ENCODE measurements around the gene PET100. TPM values are rescaled to one million over a fixed set of nuclear protein-coding genes. Genes with fewer than 3 reads are reported as not detected.
"Not testable (repeated sequence)": the region's sequence is repeated elsewhere in the genome, so short reads cannot be mapped to it uniquely, and the experiment has no call there.

The PET100 gene
- total RNA-seq, 2 donors from 2014 or later, result 149 to 182 TPM

DNA sequence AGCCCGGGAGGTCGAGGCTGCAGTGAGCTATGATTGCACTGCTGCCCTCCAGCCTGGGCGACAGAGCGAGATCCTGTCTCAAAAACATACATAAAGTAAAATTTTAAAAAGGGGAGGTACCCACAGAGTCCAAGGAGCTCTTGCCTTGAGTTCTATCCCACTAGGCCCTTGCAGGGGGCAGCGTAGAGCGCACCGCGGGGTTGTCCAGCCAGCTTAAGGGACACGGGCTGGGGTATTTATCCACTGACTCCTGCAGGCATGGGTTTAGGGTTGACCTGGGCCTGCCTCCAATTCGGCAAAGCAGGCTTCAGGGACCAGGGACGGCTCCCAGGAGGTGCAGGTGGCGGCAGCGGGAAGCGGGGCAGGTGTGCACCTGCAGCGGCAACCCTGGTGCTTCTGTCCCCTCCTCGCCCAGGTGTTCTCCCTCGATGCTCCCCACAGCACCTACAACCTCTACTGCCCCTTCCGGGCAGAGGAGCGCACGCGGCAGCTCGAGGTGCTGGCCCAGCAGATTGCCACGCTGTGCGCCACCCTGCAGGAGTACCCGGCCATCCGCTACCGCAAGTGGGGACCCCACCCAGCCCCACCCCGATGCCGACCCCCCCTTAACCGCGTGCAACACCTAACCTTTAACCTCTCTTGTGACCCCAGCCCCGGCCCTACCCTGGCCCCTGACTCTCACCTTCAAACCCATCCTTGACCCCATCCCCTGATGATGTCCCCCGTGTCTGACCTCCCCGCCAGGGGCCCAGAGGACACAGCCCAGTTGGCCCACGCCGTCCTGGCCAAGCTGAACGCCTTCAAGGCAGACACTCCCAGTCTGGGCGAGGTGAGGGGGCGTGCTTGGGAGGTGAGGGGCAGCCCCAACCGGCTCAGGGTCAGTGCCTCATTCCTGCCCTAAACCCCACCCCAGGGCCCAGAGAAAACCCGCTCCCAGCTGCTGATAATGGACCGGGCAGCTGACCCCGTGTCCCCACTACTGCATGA lies 12.0 kb downstream of the PET100 start:
- H3K36me3 Mint-ChIP-seq (ENCODE audit: low read depth), result peaks cover 32% of the 10 kb centered on the region
- peaks cover 3% of the 10 kb centered on the region for H3K27me3 Mint-ChIP-seq (ENCODE audit: insufficient read depth)
- peaks cover 8% of the 10 kb centered on the region for H3K4me1 Mint-ChIP-seq
- Histone ChIP-seq H3K9ac (ENCODE audit: extremely low read depth, low read length, poor library complexity, severe bottlenecking) (no peak overlapping the region), H3K4me1 (ENCODE audit: control insufficient read depth, insufficient read depth, low read length) (no peaks in the 10 kb centered on the region), H3K4me3 (ENCODE audit: low read length) (no peak overlapping the region), H3K27me3 (ENCODE audit: control insufficient read depth, insufficient read depth, low read length, poor library complexity, severe bottlenecking) (peaks cover under 1% of the 10 kb centered on the region), H3K9me3 (ENCODE audit: control insufficient read depth, low read length) (no peaks in the 10 kb centered on the region), H3K36me3 (ENCODE audit: control insufficient read depth, insufficient read depth, low read length) (peaks cover 13% of the 10 kb centered on the region), H3K27ac (ENCODE audit: low read depth, low read length) (no peak overlapping the region)
- no peak overlapping the region for H3K4me3 Mint-ChIP-seq
- TF ChIP-seq, protein P1, sequence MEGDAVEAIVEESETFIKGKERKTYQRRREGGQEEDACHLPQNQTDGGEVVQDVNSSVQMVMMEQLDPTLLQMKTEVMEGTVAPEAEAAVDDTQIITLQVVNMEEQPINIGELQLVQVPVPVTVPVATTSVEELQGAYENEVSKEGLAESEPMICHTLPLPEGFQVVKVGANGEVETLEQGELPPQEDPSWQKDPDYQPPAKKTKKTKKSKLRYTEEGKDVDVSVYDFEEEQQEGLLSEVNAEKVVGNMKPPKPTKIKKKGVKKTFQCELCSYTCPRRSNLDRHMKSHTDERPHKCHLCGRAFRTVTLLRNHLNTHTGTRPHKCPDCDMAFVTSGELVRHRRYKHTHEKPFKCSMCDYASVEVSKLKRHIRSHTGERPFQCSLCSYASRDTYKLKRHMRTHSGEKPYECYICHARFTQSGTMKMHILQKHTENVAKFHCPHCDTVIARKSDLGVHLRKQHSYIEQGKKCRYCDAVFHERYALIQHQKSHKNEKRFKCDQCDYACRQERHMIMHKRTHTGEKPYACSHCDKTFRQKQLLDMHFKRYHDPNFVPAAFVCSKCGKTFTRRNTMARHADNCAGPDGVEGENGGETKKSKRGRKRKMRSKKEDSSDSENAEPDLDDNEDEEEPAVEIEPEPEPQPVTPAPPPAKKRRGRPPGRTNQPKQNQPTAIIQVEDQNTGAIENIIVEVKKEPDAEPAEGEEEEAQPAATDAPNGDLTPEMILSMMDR (conservative IDR thresholded peaks at IDR 0.05), result peak; percentile 69
- H3K27ac Mint-ChIP-seq, result no peak overlapping the region
- H3K9me3 Mint-ChIP-seq, result peaks cover 2% of the 10 kb centered on the region
- WGBS, 2 experiments (ENCODE audit: insufficient coverage in 1 of 2, insufficient read length in 1 of 2), result 94 to 96% methylated on average over 14 to 41 of the region's 43 CpGs
- DNase-seq, result peak; percentile 81

DNA sequence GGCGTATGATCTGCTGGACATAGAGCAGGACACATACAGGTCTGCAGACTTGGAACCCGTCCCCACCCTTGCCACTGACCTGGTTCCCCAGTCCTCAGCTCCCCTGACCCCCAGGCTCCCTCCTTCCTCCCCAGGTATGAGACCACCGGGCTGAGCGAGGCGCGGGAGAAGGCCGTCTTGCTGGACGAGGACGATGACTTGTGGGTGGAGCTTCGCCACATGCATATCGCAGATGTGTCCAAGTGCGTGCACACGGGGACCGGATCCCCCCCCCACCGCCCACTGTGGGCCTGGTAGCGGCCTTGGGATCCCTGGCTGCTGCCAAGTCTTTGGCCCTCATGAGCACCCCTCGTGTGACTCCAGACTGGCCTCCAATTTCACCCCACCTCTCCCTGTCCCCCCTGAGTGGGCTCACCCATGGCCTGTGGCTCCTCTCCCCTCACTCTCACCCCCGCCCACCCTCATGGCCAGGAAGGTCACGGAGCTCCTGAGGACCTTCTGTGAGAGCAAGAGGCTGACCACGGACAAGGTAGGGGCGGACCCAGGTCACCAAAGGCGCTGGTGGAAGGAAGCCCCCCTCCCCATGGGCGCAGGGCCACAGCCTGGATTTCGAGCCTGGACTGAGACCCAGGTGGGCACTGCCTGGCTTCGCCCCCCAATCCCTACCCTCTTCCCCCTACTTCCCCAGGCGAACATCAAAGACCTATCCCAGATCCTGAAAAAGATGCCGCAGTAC lies 12.9 kb downstream of the PET100 start:
- DNase-seq, result no peak
- Mint-ChIP-seq H3K4me3 (no peak overlapping the region), H3K36me3 (ENCODE audit: low read depth) (peaks cover 32% of the 10 kb centered on the region), H3K27ac (no peak overlapping the region), H3K27me3 (ENCODE audit: insufficient read depth) (no peaks in the 10 kb centered on the region), H3K4me1 (peaks cover 8% of the 10 kb centered on the region), H3K9me3 (peaks cover 2% of the 10 kb centered on the region)
- Histone ChIP-seq H3K4me1 (ENCODE audit: control insufficient read depth, insufficient read depth, low read length) (no peaks in the 10 kb centered on the region), H3K9me3 (ENCODE audit: control insufficient read depth, low read length) (no peaks in the 10 kb centered on the region), H3K4me3 (ENCODE audit: low read length) (no peak overlapping the region), H3K36me3 (ENCODE audit: control insufficient read depth, insufficient read depth, low read length) (peaks cover 18% of the 10 kb centered on the region), H3K9ac (ENCODE audit: extremely low read depth, low read length, poor library complexity, severe bottlenecking) (no peak overlapping the region), H3K27ac (ENCODE audit: low read depth, low read length) (no peak overlapping the region), H3K27me3 (ENCODE audit: control insufficient read depth, insufficient read depth, low read length, poor library complexity, severe bottlenecking) (no peaks in the 10 kb centered on the region)
- 92 to 97% methylated on average over 10 to 27 of the region's 27 CpGs for WGBS, 2 experiments (ENCODE audit: insufficient coverage in 1 of 2, insufficient read length in 1 of 2)
- TF ChIP-seq, protein P1 (conservative IDR thresholded peaks at IDR 0.05), result no peak

DNA sequence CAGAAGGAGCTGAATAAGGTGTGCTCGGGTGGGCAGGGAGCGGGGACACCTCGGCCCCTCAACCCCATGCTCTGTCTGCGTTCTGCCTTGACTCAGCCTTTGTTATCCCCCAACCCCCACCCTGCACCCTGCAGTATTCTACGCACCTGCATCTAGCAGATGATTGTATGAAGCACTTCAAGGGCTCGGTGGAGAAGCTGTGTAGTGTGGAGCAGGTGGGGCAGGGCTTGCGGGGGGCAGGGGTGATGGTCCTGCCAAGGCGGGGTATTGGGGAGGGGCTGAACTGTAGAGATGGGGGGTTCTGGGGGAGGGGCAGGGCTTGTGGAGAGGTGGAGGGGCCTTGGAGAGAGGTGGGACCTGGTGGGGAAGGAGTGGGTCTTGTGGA lies 13.4 kb downstream of the PET100 start:
- WGBS, 2 experiments (ENCODE audit: insufficient coverage in 1 of 2, insufficient read length in 1 of 2), result 92% methylated on average over 8 of the region's 8 CpGs; no CpG with 5 or more reads in 1 of the 2 experiments
- Mint-ChIP-seq H3K27ac (no peak overlapping the region), H3K36me3 (ENCODE audit: low read depth) (peaks cover 38% of the 10 kb centered on the region), H3K27me3 (ENCODE audit: insufficient read depth) (no peaks in the 10 kb centered on the region), H3K4me3 (no peak overlapping the region), H3K9me3 (peaks cover 2% of the 10 kb centered on the region), H3K4me1 (peaks cover 8% of the 10 kb centered on the region)
- Histone ChIP-seq H3K4me1 (ENCODE audit: control insufficient read depth, insufficient read depth, low read length) (no peaks in the 10 kb centered on the region), H3K36me3 (ENCODE audit: control insufficient read depth, insufficient read depth, low read length) (peaks cover 18% of the 10 kb centered on the region), H3K9ac (ENCODE audit: extremely low read depth, low read length, poor library complexity, severe bottlenecking) (no peak overlapping the region), H3K27me3 (ENCODE audit: control insufficient read depth, insufficient read depth, low read length, poor library complexity, severe bottlenecking) (no peaks in the 10 kb centered on the region), H3K27ac (ENCODE audit: low read depth, low read length) (no peak overlapping the region), H3K9me3 (ENCODE audit: control insufficient read depth, low read length) (no peaks in the 10 kb centered on the region), H3K4me3 (ENCODE audit: low read length) (no peak overlapping the region)
- TF ChIP-seq, protein P1 (conservative IDR thresholded peaks at IDR 0.05), result no peak
- DNase-seq, result no peak

DNA sequence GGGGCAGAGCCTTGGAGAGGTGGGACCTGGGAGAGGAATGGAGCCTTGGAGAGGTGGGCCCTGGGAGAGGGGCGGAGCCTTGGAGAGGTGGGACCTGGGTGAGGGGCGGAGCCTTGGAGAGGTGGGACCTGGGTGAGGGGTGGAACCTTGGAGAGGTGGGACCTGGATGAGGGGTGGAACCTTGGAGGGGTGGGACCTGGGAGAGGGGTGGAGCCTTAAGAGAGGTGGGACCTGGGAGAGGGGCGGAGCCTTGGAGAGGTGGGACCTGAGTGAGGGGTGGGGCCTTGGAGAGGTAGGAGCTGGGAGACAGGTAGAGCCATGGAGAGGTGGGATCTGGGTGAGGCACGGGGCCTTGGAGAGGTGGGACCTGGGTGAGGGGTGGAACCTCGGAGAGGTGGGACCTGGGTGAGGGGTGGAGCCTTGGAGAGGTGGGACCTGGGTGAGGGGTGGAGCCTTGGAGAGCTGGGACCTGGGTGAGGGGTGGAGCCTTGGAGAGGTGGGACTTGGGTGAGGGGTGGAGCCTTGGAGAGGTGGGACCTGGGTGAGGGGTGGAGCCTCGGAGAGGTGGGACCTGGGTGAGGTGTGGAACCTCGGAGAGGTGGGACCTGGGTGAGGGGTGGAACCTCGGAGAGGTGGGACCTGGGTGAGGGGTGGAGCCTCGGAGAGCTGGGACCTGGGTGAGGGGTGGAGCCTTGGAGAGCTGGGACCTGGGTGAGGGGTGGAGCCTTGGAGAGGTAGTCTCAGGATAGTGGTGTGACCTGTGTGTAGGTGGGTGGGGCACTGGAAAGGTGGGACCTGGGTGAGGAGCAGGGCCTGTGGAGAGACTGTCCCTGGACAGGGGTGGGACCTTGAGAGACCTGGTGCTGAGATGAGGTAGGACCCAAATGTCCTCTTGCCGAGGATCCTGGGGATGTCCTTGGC lies 14.3 kb downstream of the PET100 start:
- not testable (repeated sequence) for H3K9me3 Mint-ChIP-seq; H3K27me3 Mint-ChIP-seq (ENCODE audit: insufficient read depth); H3K27ac ChIP-seq (ENCODE audit: low read depth, low read length); H3K4me3 ChIP-seq (ENCODE audit: low read length); H3K27me3 ChIP-seq (ENCODE audit: control insufficient read depth, insufficient read depth, low read length, poor library complexity, severe bottlenecking); H3K9ac ChIP-seq (ENCODE audit: extremely low read depth, low read length, poor library complexity, severe bottlenecking); H3K4me3 Mint-ChIP-seq; H3K9me3 ChIP-seq (ENCODE audit: control insufficient read depth, low read length); H3K27ac Mint-ChIP-seq; H3K4me1 ChIP-seq (ENCODE audit: control insufficient read depth, insufficient read depth, low read length); H3K4me1 Mint-ChIP-seq
- DNase-seq, result peak; percentile 88
- H3K36me3 ChIP-seq (ENCODE audit: control insufficient read depth, insufficient read depth, low read length), result peaks cover 18% of the 10 kb centered on the region
- H3K36me3 Mint-ChIP-seq (ENCODE audit: low read depth), result peaks cover 43% of the 10 kb centered on the region
- WGBS, 2 experiments (ENCODE audit: insufficient coverage in 1 of 2, insufficient read length in 1 of 2), result 64 to 75% methylated on average over 6 to 10 of the region's 10 CpGs

Data from endodermal cell (in vitro differentiated cells).